Activated CD4-positive, CD25-positive, alpha-beta regulatory T cell treated with anti-CD3 and anti-CD28 coated beads, Interleukin-2, amount 50 U/mL, for 72 hours (primary cell): ENCODE data around the gene RTKN.
"Not testable (repeated sequence)": the region's sequence is repeated elsewhere in the genome, so short reads cannot be mapped to it uniquely, and the experiment has no call there.

ENCODE experiments used
- DNase-seq: peaks from one replicate; pipeline ENCODE4 v3.0.0; 2021

RTKN gene

GRCh38 chr2:74436848-74437695 is 4.7 kb downstream of the RTKN start:
- no peak for DNase-seq

- no peak for DNase-seq
Observed at GRCh38 chr2:74436111-74436805, 5.5 kb downstream of the RTKN start.

GRCh38 chr2:74430502-74430901 is 11.2 kb downstream of the RTKN start:
- no peak for DNase-seq

- no peak for DNase-seq
Observed at GRCh38 chr2:74429487-74430451, 12.0 kb downstream of the RTKN start.

GRCh38 chr2:74428675-74429074 is 13.1 kb downstream of the RTKN start:
- no peak for DNase-seq

GRCh38 chr2:74427551-74427950 is 14.2 kb downstream of the RTKN start:
- DNase-seq, result no peak

- DNase-seq, result no peak
Observed at GRCh38 chr2:74426181-74426758, 15.5 kb downstream of the RTKN start.

GRCh38 chr2:74425523-74425922 is 16.2 kb downstream of the RTKN start:
- DNase-seq, result no peak

GRCh38 chr2:74424995-74425406 is 16.7 kb downstream of the RTKN start:
- DNase-seq, result no peak

- DNase-seq, result no peak
Observed at GRCh38 chr2:74424139-74424992, 17.4 kb downstream of the RTKN start.

- no peak for DNase-seq
Observed at GRCh38 chr2:74423231-74424095, 18.3 kb downstream of the RTKN start.

- DNase-seq, result peak; percentile 95
Observed at GRCh38 chr2:74421221-74421870, 20.4 kb downstream of the RTKN start, which contains the start of the genes C2orf81 and WDR54. Gene C2orf81 (minus strand): TSS chr2:74421619. CDS start chr2:74421560, 59 bp downstream. Gene WDR54 (plus strand): TSS chr2:74421730. CDS start chr2:74422154, 424 bp downstream.

GRCh38 chr2:74420443-74421103 is 21.2 kb downstream of the RTKN start:
- not testable (repeated sequence) for DNase-seq

GRCh38 chr2:74420006-74420405 is 21.7 kb downstream of the RTKN start:
- DNase-seq, result no peak

GRCh38 chr2:74419345-74419744 is 22.4 kb downstream of the RTKN start:
- no peak for DNase-seq

- no peak for DNase-seq
Observed at GRCh38 chr2:74418312-74418711, 23.4 kb downstream of the RTKN start.

- no peak for DNase-seq
Observed at GRCh38 chr2:74417763-74418162, 24.0 kb downstream of the RTKN start.

- DNase-seq, result no peak
Observed at GRCh38 chr2:74417197-74417596, 24.5 kb downstream of the RTKN start.

- no peak for DNase-seq
Observed at GRCh38 chr2:74416778-74417177, 25.0 kb downstream of the RTKN start.
